GM19025 (cell line): ENCODE data around the gene AXDND1.
A peak's percentile ranks its signal among the peaks of the same experiment; 100 is the strongest.

Source experiments
- ATAC-seq: cut with Tn5 transposase; IDR thresholded peaks from one replicate; pipeline ENCODE4 v1.9.1; 2021; ENCODE audit warnings: mild to moderate bottlenecking, low read depth, moderate library complexity; ENCODE audit not compliant: unreplicated experiment

AXDND1 gene, protein sequence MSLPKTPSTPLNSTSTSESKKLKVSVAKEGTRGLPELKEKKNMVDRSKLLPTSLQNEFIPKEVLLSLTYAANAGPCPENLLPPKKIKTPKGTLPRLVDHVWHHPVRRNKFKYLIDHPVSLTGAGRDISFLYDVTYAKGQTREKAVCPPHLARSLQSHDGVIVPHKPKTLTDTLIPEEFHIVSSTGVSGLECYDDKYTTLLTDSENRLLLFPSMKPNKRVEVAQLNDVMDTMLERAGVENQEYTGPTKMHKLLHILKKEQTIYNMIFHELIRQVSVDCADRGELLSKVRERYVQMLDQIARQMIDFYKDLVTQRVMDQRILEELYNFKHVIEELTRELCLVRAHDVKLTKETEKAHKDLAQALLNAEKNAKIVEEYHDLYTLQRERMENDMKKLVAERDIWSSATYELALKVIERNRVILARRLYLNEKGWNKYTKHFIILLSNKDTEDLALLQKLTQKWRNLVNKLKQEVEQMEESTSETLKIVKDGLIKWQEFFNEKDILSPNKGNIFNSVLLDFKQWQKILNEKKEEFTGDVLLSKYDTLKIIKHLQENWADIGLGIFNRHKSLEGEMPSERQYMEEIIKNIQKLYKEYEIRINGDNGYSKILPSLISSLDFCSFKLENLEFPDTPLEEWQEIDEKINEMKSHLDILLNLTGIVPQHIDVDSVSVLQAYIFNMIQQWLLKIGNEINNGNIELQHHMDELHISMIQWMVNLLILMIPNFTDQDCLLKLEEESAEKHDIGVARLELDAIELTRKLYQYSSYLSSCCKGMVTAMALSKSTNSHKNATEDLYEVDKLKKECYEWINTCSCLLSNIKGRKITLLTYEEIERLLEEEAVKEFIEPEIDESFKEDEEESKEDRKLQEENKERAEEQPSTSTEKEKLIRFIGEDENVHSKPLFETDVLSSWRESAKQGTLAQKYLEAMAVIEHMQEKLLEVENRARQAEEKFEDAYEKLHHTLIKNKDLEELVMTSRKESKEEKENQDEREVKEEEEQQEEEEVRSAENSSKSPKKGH

DNA sequence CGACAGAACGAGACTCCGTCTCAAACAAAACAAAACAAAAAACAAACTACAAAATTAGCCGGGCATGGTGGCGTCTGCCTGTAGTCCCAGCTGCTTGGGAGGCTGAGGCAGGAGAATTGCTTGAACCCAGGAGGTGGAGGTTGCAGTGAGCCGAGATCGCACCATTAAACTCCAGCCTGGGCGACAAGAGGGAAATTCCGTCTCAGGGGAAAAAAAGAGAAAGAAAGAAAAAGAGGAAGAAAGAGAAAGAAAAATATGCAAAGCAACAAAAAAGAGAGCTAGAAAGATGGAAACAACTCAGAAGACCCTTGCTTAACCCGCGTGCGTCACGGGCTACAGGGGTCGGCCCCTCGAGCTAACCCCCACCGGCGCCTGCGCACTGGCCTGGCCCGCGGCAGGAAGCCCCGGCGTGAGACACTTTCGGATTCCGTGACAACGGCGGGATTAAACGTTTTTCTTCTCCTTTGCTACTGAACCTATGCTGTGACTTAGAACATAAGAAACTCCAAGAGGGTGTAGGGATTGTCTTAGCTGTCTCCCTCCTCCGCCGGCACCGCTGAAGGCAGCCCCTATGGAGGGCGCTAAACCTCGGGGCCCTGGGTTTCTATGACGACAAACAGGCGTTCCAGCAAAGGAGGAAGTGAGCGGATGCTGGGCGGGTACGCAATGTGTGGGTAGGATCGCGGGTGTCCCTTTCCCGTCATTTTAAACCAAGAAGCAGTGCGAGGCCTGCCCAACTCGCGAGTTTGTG lies at the start of gene AXDND1:
Gene AXDND1, plus strand, starts transcription at position 630 of the 751 bp plus-strand sequence. CDS start 539 bp downstream, outside the sequence.
- ATAC-seq = peak; percentile 96

DNA sequence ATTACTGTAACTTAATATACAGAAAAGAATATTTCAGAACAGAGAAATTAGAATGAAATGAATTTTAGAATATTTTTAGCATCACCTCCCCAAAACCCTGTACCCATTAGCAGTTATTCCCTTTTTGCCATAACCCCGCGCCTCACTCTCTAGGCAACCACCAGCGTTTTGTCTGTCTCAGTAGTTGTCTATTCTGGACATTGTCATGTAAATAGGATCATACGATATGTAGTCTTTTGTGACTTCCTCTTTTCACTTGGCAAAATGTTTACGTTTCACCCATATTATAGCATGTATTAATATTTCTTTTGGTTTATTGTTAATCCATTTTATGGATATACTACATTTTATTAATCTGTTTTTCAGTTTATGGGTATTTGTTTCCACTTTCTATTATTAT lies 47.3 kb upstream of the AXDND1 start:
- no peak for ATAC-seq

DNA sequence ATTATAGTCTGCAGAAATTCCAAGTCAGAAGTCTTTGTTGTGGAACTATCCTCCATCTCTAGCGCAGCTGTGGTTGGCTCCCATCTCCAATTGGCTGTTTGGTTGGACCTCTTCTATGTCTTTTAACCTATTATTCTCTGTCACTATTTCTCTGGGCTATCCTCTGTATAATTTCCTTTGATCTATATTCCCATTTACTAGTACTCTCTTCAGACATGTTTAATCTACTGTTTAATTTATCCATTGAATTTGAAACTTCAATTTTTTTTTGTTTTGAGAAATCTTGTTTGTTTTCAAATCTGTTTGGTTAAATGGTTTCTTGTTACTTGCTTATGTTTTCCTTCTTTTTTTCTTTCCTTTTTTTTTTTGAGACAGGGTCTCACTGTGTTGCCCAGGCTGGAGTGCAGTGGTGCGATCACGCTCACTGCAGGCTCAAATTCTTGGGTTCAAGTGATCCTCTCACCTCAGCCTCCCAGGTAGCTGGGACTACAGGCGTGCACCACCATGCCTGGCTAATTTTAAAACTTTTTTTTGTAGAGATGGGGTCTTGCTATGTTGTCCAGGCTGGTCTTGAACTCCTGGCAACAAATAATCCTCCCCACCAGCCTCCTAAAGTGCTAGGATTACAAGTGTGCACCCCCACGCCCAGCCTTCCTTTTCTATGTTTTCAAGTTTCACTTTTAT lies 44.1 kb upstream of the AXDND1 start:
- ATAC-seq = no peak

DNA sequence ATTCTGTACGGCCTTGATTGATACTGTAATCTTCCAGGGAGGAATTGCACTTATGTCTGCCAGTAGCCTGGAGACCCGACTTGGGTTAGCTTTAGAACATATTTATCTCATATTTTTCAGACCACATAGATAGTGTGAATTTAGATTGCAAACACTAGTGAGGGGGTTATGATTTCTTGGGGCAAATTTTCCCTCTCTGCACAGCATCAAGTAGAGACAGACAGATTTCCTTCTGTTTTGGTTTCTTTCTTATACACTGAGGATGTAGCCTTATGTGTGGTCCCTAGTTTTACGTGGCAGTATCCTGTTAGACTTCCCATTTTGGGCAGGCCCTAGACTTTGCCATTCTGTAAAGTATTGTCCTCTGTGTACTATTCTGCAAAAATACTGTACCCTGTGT lies 43.2 kb upstream of the AXDND1 start:
- no peak for ATAC-seq

DNA sequence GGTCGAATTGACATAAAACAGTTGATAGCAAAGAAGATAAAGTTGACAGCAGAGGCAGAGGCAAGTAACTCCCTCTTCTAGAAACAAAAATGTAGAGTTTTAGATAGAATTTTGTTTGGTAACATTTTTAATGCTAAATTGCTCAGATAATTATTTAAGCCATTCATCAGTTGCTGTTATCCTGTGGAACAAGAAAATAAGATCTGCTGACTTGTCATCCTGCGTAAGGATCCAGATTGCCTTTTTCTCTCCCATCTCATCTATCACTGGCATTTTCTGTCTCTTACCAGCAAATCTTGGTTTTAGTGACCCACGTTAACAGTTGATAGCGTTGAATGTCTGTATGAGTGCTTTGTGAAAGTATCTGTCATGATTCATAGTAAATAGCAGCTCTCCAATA lies 42.3 kb upstream of the AXDND1 start:
- no peak for ATAC-seq

DNA sequence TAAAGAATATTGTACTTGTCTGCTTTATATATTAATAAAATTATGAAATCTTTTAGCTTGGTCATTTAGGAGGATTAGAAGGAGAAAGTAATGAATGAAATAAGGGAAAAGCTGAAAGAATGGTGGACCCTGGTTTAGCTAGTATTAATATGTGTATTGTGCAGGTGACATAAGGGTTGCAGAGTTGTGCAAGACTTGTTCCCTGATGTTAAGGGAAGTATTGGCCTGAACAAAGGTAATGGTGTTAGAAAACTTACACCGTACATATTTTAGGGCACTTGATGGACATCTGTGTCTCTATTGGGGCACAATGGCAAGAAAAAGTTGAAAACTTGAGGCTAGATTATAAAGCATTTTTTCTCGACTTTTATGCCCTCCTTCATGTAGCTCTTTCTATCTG lies 39.9 kb upstream of the AXDND1 start:
- no peak for ATAC-seq

DNA sequence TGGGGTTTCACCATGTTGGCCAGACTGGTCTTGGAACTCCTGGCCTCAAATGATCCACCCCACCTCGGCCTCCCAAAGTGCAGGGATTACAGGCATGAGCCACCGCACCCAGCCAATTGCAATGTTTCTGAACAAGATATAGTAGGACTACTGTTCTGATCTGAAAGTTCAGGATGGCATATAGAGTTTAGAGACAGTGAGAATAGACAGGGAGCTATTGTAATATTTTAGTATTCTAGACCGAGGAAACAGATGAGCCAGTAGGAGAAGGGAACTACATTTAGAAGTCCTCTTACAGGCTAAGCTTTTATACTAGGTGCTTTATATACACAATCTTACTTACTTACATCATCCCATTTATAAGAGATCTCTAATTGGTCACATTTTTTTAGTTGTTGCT lies 39.0 kb upstream of the AXDND1 start:
- ATAC-seq = no peak

DNA sequence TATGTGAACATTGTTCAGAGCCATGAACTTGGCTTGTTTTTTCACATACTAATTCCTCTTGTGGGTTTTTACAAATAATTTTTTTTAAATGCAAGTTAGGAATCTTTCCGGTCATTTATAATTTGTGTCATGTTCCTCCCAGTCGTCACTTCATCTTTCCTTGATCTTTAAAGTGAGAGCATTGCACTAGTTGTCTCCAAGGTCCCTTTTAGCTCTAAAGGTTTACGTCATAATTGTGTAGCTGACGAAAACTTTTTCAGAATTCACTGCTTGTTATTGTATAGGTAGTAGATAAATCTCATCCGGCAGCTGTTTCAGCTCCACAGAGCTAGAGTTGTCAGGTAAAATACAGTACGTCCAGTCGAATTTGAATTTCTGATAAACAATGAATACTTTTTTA lies 38.6 kb upstream of the AXDND1 start:
- ATAC-seq = no peak

DNA sequence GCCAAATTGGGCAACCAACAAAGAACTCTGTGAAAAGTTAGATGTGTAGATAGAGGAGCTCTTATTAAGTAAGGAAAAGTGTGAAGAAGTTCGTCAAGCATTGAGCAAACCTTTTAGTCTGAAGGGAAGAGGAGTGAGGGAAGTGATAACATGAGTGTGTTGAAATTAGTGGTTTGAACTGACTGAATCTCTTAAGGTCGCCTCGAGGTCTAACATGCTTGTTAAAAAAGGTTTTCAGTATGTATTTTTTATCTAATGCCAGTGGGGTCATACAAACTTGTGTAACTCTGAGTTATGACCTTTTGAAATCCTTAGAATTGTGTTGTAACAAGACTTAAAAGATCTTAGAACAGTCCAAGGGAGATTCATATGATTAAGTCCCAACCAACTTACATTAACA lies 38.1 kb upstream of the AXDND1 start:
- ATAC-seq = no peak

DNA sequence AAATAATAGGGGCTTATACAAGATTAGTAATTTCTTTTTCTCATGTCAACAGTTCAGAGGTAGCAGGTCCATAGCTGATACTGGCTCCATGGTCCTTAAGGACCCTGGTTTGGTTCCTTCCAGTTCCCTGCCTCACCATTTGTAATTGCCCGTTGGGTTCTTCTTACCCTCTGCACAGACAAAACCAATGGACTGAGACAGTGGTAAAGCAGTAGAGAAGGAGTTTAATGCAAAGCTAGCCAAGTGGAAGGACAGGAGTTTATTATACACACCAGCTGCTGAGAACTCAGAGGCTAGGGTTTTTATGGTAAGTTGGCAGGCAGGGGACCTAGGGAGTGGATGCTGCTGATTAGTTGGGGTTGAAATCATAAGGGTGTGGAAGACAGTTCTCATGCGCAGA lies 35.9 kb upstream of the AXDND1 start:
- no peak for ATAC-seq

DNA sequence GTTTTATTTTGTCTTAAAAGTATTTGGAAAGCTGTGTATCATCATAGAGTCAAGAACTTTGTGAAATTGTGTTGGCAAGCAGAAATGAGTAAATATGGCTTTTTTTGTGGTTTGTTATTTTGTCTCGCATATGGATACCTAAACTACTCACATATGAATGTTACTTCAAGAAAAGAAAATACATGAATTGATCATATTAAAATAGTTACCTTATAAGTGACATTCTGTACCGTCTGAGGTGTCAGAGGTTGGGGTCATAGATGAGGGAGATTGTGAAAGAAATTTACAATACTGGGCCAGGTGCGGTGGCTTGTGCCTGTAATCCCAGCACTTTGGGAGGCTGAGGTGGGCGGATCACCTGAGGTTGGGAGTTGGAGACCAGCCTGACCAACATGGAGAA lies 31.3 kb upstream of the AXDND1 start:
- no peak for ATAC-seq

DNA sequence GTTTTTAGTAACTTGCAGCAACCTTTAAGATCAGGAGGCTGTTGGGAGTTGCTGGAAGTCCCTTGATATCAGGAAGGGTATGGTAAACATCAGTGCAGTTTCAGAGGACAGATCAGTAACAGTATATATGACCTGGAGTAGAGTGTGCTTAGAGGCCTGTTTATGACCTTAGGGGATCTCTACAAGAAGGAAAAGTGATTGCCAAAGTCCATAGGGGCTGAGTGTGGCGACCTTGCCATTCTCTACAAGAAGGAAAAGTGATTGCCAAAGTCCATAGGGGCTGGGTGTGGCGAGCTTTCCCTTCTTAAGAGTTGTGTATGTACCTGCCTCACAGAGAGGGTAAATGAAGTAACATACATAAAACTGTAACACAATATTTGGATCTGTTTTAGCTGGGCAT lies 28.5 kb upstream of the AXDND1 start:
- ATAC-seq = no peak

DNA sequence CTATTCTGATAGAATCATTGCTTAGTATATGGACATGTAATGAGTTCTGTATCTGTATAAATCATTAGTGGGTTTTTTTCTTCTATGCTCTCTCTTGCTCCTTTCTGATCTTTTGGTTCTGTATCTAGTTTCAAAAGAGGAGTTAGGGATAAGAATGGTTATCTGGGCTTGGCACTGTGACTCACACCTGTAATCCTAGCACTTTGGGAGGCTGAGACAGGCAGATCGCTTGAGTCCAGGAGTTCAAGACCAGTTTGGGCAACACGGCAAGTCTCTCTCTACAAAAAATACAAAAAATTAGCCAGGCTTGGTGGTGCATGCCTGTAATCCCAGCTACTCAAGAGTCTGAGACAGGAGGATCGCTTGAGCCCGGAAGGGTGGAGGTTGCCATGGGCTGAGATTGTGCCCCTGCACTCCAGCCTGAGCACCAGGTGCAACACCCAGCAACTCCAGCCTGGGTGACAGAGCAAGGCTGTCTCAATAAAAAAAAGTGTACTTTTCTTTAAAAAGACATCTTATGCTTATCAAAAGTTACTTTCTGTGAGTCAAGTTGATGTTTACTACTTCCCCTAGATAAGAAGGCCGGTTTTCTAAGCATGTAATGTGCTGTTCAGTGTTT lies 27.7 kb upstream of the AXDND1 start:
- ATAC-seq = no peak

DNA sequence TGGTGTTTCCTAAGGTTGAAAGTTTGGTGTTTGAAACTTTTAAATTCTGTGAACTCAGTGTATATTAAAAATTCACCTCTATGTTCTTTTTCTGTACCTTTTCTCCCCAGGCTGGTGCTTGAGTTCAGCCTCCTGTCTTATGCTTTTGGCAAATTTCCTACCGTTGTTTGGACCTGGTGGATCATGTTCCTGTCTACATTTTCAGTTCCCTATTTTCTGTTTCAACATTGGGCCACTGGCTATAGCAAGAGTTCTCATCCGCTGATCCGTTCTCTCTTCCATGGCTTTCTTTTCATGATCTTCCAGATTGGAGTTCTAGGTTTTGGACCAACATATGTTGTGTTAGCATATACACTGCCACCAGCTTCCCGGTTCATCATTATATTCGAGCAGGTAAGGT lies 24.9 kb upstream of the AXDND1 start:
- no peak for ATAC-seq

DNA sequence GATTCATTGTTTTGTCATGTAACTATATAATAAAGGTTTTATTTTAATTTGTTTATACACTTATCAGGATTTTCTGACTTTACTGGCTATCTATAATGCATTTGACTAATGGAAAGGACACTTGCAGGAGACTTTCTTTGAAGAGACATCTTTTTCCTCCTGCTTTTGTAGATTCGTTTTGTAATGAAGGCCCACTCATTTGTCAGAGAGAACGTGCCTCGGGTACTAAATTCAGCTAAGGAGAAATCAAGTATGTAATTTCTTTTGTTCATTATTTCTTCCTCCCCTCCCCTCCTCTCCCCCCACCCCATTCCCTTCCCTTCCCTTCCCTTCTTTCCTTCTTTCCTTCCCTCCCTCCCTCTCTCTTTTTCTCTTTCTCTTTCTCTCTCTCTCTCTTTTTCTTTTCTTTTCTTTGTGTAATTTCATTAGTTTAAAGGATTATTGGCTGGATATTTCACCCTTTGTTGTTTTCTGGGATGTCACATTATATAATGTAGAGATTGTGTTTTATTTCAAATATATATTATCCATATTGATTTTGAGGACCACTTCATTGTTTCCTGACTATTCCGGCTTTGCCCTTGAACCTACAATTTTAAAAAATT lies 23.7 kb upstream of the AXDND1 start:
- ATAC-seq = no peak

DNA sequence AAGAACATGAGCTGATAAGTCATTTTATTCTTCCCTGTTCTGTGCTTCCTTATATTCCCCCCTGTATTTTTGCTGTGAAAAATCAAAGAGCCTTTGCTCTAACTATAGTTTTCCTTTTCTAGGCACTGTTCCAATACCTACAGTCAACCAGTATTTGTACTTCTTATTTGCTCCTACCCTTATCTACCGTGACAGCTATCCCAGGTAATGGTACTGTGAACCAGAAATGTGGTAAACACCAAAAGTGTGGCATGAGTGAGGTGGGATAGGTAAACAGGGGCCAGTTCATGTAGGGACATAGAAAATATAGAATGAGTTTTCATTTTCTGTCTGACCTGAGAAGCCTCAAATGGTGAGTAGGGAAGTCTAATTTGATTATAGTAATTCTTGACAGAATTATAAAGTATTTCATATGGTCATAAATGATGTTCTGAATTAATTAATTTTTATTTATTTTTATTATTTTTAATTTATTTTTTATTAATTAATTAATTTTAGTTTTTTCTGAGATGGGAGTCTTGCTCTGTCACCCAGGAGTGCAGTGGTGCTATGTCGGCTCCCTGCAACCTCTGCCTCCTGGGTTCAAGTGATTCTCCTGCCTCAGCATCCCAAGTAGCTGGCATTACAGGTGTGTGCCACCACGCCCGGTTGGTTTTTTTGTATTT lies 22.9 kb upstream of the AXDND1 start:
- ATAC-seq = no peak

DNA sequence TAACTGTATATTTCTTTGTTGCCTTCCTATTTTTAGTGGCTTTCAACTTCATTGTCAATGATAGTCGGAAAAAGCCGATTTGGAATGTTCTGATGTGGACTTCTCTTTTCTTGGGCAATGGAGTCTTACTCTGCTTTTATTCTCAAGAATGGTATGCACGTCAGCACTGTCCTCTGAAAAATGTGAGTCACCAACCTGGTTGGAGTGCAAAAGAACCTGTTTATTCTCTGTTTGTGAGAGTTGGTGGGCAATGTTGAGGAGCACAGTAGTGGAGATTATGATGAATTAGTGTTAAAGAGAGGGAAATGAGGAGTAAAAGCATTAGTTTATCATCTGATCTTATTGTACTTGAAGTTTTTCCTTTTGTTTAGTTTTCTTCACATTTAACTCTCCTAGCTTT lies 14.5 kb upstream of the AXDND1 start:
- no peak for ATAC-seq

DNA sequence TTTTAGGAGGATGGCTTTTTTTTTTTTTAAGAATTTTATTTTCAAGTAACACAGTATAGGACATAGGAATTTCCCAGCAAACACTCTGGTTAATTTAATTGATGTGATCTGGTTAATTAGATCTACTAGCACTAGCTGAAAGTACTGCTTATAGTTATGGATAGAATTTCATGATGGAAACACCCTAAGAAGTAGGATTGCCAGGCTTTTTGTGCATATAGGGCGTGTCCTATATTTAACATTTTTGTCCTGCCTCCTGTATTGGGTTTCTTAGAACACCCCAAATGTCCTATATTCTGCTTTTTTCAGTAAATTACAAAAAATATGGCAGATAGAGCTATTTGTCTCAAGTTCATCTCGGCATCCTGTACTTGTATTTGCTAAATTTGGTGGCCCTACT lies 13.5 kb upstream of the AXDND1 start:
- no peak for ATAC-seq

DNA sequence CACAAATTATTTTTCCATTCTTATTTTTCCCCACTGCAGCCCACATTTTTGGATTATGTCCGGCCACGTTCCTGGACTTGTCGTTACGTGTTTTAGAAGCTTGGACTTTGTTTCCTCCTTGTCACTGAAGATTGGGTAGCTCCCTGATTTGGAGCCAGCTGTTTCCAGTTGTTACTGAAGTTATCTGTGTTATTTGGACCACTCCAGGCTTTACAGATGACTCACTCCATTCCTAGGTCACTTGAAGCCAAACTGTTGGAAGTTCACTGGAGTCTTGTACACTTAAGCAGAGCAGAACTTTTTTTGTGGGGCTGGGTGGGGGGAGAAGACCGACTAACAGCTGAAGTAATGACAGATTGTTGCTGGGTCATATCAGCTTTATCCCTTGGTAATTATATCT lies 12.2 kb upstream of the AXDND1 start:
- ATAC-seq = no peak
